Lung (tissue), 12 donors: Measurements from ENCODE around the gene ZNF518A. TPM values are rescaled to one million over a fixed set of nuclear protein-coding genes. Genes with fewer than 3 reads are reported as not detected.

Source experiments
- ATAC-seq: fragments of 200-7000 bp; cut with Tn5 transposase; one replicate; pipeline ENCODE4 v1.9.1; 2020; ENCODE audit warnings: moderate number of reproducible peaks; ENCODE audit not compliant: insufficient read depth, low FRiP score
- DNase-seq, 3 donors: peaks; one replicate each; pipeline ENCODE4 v3.0.0-alpha.2; 2013 to 2017
- H3K27ac ChIP-seq, 2 donors: one replicate each; pipeline ENCODE4 v1.5.1; 2013; ENCODE audit warnings: mild to moderate bottlenecking in 2 of 2, moderate library complexity in 2 of 2, control low read depth in 1 of 2, inconsistent platforms in 1 of 2, low read depth in 1 of 2, low read length in 1 of 2
- H3K27me3 ChIP-seq, 3 donors: one replicate each; pipeline ENCODE4 v1.5.1; 2013; ENCODE audit warnings: low read length in 2 of 3; ENCODE audit not compliant: control insufficient read depth in 3 of 3, insufficient read depth in 3 of 3
- H3K36me3 ChIP-seq, 4 donors: one replicate each; pipeline ENCODE4 v1.5.1; 2013; ENCODE audit warnings: low read length in 4 of 4, mild to moderate bottlenecking in 1 of 4, moderate library complexity in 1 of 4; ENCODE audit not compliant: control insufficient read depth in 4 of 4, insufficient read depth in 4 of 4
- H3K4me1 ChIP-seq, 5 donors: one replicate each; pipeline ENCODE4 v1.5.1; 2013; ENCODE audit warnings: low read length in 5 of 5, mild to moderate bottlenecking in 2 of 5, moderate library complexity in 1 of 5; ENCODE audit not compliant: control insufficient read depth in 5 of 5, insufficient read depth in 5 of 5
- H3K4me3 ChIP-seq: one replicate; pipeline ENCODE4 v1.5.1; 2013; ENCODE audit warnings: mild to moderate bottlenecking, control low read depth, moderate library complexity
- H3K9ac ChIP-seq, 2 donors: one replicate each; pipeline ENCODE4 v1.5.1; 2013; ENCODE audit warnings: low read length in 2 of 2, control low read depth in 1 of 2; ENCODE audit not compliant: insufficient read depth in 1 of 2
- H3K9me3 ChIP-seq, 4 donors: one replicate each; pipeline ENCODE4 v1.5.1; 2013; ENCODE audit warnings: low read length in 3 of 4, mild to moderate bottlenecking in 1 of 4, moderate library complexity in 1 of 4; ENCODE audit not compliant: control insufficient read depth in 4 of 4, insufficient read depth in 3 of 4
- WGBS, 2 donors: extraction: QIAGEN DNeasy Blood & Tissue Kit; methylation state at CpG; one replicate each; pipeline ENCODE4 v1.1.7; 2013; 5-methylcytosine and 5-hydroxymethylcytosine counted together
- polyA plus RNA-seq, 2 donors: library from polyadenylated mRNA; stranded (reverse); fragments of 200-250 nt; gene quantifications; one replicate each; pipeline ENCODE4 v1.2.1, GENCODE V29; 2013
- total RNA-seq, 2 donors: library from RNA; depleted of rRNA in 1 of 2; stranded (reverse); fragments of >200 nt in 1 of 2; gene quantifications; one replicate each; pipeline ENCODE4 v1.2.1, GENCODE V29; 2014 to 2021
- TF ChIP-seq, protein P1 (sequence below): IDR thresholded peaks from 2 replicates; pipeline ENCODE4 v1.5.1; 2012; ENCODE audit warnings: mild to moderate bottlenecking; ENCODE audit errors: control extremely low read depth, extremely low read depth
- donor health status: control.
- donor health status: control.
- donor health status: Bipolar disorder and iron deficiency.
- donor health status: healthy.
- donor health status: DM: yes; HTN: yes; CAD: no.

ZNF518A gene
- total and polyA plus RNA-seq, 4 donors, result 4.4 to 68.2 (median 13.4) TPM

DNA sequence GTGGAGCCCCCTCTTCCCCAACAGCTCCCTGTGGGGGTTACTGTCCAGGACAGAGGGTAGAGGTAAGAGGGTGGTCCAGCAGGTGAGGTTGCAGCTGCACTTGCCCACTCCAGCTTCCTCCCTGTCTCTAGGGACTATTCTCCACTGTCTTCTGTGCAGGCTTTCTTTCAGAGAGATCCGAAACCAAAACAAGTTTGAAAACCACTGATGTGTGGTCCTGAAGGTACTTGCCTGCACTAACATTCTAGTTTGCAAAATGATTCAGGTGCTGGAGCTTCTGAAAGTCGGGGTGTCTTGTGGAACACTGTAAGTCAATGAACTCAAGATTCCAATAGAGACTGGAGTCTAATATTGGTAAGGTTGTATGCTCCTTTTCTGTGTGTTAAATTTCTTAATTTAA lies 78.2 kb downstream of the ZNF518A start:
- WGBS, 2 donors, result 88 to 93% methylated on average over 2 of the region's 2 CpGs
- ATAC-seq (no peak), DNase-seq (no peak)
- TF ChIP-seq, protein P1, sequence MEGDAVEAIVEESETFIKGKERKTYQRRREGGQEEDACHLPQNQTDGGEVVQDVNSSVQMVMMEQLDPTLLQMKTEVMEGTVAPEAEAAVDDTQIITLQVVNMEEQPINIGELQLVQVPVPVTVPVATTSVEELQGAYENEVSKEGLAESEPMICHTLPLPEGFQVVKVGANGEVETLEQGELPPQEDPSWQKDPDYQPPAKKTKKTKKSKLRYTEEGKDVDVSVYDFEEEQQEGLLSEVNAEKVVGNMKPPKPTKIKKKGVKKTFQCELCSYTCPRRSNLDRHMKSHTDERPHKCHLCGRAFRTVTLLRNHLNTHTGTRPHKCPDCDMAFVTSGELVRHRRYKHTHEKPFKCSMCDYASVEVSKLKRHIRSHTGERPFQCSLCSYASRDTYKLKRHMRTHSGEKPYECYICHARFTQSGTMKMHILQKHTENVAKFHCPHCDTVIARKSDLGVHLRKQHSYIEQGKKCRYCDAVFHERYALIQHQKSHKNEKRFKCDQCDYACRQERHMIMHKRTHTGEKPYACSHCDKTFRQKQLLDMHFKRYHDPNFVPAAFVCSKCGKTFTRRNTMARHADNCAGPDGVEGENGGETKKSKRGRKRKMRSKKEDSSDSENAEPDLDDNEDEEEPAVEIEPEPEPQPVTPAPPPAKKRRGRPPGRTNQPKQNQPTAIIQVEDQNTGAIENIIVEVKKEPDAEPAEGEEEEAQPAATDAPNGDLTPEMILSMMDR, result no peak
- Histone ChIP-seq H3K27ac (no peak overlapping the region), H3K4me3 (no peak overlapping the region), H3K27me3 (no peaks in the 10 kb centered on the region), H3K4me1 (no peaks in the 10 kb centered on the region), H3K9me3 (no peaks in the 10 kb centered on the region), H3K9ac (no peak overlapping the region), H3K36me3 (no peaks in the 10 kb centered on the region)

DNA sequence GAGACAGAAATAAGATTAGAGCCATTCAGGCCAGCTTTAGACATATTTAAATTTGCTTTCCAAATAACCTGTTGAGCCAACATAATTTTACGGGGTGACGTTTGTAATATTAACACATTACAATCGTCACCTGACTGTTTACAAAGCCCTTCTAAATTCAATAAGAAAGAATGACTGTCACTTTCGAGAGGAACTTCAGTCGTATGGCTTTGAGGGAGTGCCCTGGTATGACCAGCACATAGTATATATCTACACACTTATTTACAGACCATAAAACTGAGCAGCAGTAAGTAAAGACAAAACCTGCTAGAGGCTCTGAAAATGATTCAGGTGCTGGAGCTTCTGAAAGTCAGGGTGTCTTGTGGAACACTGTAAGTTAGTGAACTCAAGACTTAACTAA lies 78.8 kb downstream of the ZNF518A start:
- 68 to 79% methylated on average over 5 of the region's 5 CpGs for WGBS, 2 donors
- no peak overlapping the region for H3K27ac ChIP-seq
- no peak for ATAC-seq
- H3K9ac ChIP-seq, result no peak overlapping the region
- no peak for DNase-seq
- H3K9me3 ChIP-seq, result no peaks in the 10 kb centered on the region
- TF ChIP-seq, protein P1, result no peak
- no peaks in the 10 kb centered on the region for H3K27me3 ChIP-seq
- H3K36me3 ChIP-seq, result no peaks in the 10 kb centered on the region
- no peaks in the 10 kb centered on the region for H3K4me1 ChIP-seq
- no peak overlapping the region for H3K4me3 ChIP-seq

DNA sequence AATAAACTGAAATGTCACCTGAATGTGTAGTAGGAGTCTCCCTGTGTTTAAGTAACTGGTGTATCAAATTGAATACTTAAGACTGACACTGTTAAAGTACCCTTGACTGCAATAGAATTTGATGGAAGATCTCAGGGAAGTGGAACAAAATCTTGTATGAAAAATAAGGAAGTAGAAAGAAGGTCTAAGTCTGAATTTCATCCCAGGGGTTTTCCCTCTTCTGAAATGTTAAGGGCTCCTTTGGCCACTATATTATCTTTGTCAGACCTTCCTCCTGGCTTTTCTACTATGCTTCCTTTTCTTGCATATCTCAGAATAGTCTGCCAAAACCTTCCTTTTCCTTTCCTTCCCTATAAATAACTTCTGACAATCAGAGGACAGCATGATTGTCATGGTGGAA lies 81.7 kb downstream of the ZNF518A start:
- Histone ChIP-seq H3K9ac (no peak overlapping the region), H3K27ac (no peak overlapping the region), H3K36me3 (peaks cover 0 to 3% (median 0%) of the 10 kb centered on the region in 4 donors), H3K27me3 (no peaks in the 10 kb centered on the region), H3K4me3 (no peak overlapping the region), H3K4me1 (no peaks in the 10 kb centered on the region), H3K9me3 (no peaks in the 10 kb centered on the region)
- ATAC-seq (no peak), DNase-seq (no peak)
- TF ChIP-seq, protein P1, result no peak

DNA sequence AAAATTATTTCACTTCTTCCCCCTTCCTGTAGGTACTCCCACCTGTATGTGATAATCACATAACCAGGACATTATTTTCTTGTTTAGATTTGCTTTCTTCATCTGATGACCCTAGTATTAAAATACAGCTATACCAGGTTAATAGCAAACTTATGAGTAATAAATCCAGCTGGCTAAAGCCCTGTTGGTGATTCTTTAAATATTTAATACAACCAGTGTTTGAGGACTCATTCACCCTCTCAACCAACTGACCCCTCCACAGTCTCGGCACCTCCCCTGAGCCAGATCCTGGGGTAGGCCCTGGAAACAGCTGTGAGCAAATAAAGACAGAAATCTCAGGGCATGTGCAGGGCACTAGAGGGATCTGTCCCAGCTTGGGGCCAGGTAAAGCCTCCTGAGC lies 82.8 kb downstream of the ZNF518A start:
- ATAC-seq, result no peak
- TF ChIP-seq, protein P1, result no peak
- Histone ChIP-seq H3K27ac (no peak overlapping the region), H3K9ac (no peak overlapping the region), H3K27me3 (no peaks in the 10 kb centered on the region), H3K4me1 (no peaks in the 10 kb centered on the region), H3K4me3 (no peak overlapping the region), H3K9me3 (no peaks in the 10 kb centered on the region), H3K36me3 (peaks cover 0 to 3% (median 0%) of the 10 kb centered on the region in 4 donors)
- no peak for DNase-seq
- WGBS, 2 donors, result 80 to 81% methylated on average over 1 of the region's 1 CpG
